WTC11 (cell line): ENCODE data around the gene RBM8A. TPM values are rescaled to one million over a fixed set of nuclear protein-coding genes. Genes with fewer than 3 reads are reported as not detected.

ENCODE experiments used
- ATAC-seq: fragments of 200-7000 bp; cut with Tn5 transposase; 2 replicates; pipeline ENCODE4 v1.10.0; 2021; ENCODE audit warnings: mild to moderate bottlenecking, moderate library complexity
- CTCF ChIA-PET: fragments of 300-600 bp; sonication (Branson Sonifier 250); formaldehyde crosslinking; loops from one replicate; lab custom pipeline; 2021; ENCODE audit warnings: antibody characterized with exemption; lab: Charles Lee
- POLR2A ChIA-PET: fragments of 350-600 bp; sonication (Branson Sonifier 250); formaldehyde crosslinking; loops from one replicate; lab custom pipeline; 2021; ENCODE audit warnings: antibody characterized with exemption; lab: Charles Lee
- DNase-seq: peaks from one replicate; pipeline ENCODE4 v3.0.0; 2021; ENCODE audit warnings: low spot score
- H3K27ac Mint-ChIP-seq: 2 replicates; pipeline ENCODE4 v1.8.0; 2021; ENCODE audit warnings: mixed read lengths
- H3K27me3 Mint-ChIP-seq: 2 replicates; pipeline ENCODE4 v1.8.0; 2021; ENCODE audit warnings: low read depth, mild to moderate bottlenecking, moderate library complexity, mixed read lengths
- H3K36me3 Mint-ChIP-seq: 2 replicates; pipeline ENCODE4 v1.8.0; 2021; ENCODE audit warnings: mixed read lengths
- H3K4me1 Mint-ChIP-seq: 2 replicates; pipeline ENCODE4 v1.8.0; 2022; ENCODE audit warnings: mixed read lengths
- H3K4me3 Mint-ChIP-seq: 2 replicates; pipeline ENCODE4 v1.8.0; 2021; ENCODE audit warnings: mild to moderate bottlenecking, moderate library complexity, mixed read lengths
- H3K9me3 Mint-ChIP-seq: 2 replicates; pipeline ENCODE4 v1.8.0; 2021; ENCODE audit warnings: mixed read lengths
- ATF3 ChIP-seq: sonication (generic); formaldehyde crosslinking; conservative IDR thresholded peaks from 2 replicates; pipeline ENCODE4 v1.8.1; 2022; ENCODE audit warnings: mild to moderate bottlenecking, missing genetic modification reagents
- ETV6 ChIP-seq: sonication (generic); formaldehyde crosslinking; IDR thresholded peaks from 2 replicates; pipeline ENCODE4 v1.8.1; 2022; ENCODE audit warnings: mild to moderate bottlenecking, missing genetic modification reagents
- FOXK1 ChIP-seq: sonication (generic); formaldehyde crosslinking; IDR thresholded peaks from 2 replicates; pipeline ENCODE4 v1.8.0; 2022; ENCODE audit warnings: mild to moderate bottlenecking, moderate library complexity, missing genetic modification reagents
- GRHL2 ChIP-seq: fragments of 250-450 bp; sonication (Bioruptor Pico); IDR thresholded peaks from 2 replicates; pipeline ENCODE4 v1.8.0; 2022; ENCODE audit warnings: mild to moderate bottlenecking, moderate library complexity; ENCODE audit not compliant: insufficient replicate concordance, severe bottlenecking
- HMGA2 ChIP-seq: fragments of 250-450 bp; sonication (Bioruptor Pico); IDR thresholded peaks from 2 replicates; pipeline ENCODE4 v1.4.0; 2021; ENCODE audit warnings: mild to moderate bottlenecking, moderate library complexity
- HMGXB4 ChIP-seq: sonication (generic); formaldehyde crosslinking; IDR thresholded peaks from 2 replicates; pipeline ENCODE4 v1.8.1; 2023; ENCODE audit warnings: mild to moderate bottlenecking, moderate library complexity, missing genetic modification reagents
- IRF1 ChIP-seq: sonication (generic); formaldehyde crosslinking; IDR thresholded peaks from 2 replicates; pipeline ENCODE4 v1.8.0; 2023; ENCODE audit warnings: missing genetic modification reagents
- IRF2 ChIP-seq: sonication (generic); formaldehyde crosslinking; IDR thresholded peaks from 2 replicates; pipeline ENCODE4 v1.8.0; 2022; ENCODE audit warnings: low read depth, missing genetic modification reagents, borderline replicate concordance
- JAZF1 ChIP-seq: fragments of 250-450 bp; sonication (Bioruptor Pico); IDR thresholded peaks from 2 replicates; pipeline ENCODE4 v1.9.0; 2021; ENCODE audit warnings: moderate library complexity, mild to moderate bottlenecking, inconsistent platforms
- JUN ChIP-seq: sonication (generic); formaldehyde crosslinking; IDR thresholded peaks from 2 replicates; pipeline ENCODE4 v1.8.0; 2023; ENCODE audit warnings: mild to moderate bottlenecking, missing genetic modification reagents
- KAT7 ChIP-seq: sonication (generic); formaldehyde crosslinking; IDR thresholded peaks from 2 replicates; pipeline ENCODE4 v1.8.1; 2023; ENCODE audit warnings: missing genetic modification reagents, mild to moderate bottlenecking, borderline replicate concordance
- MXD4 ChIP-seq: fragments of 250-450 bp; sonication (Bioruptor Pico); IDR thresholded peaks from 2 replicates; pipeline ENCODE4 v1.8.0; 2021; ENCODE audit warnings: mild to moderate bottlenecking, moderate library complexity, borderline replicate concordance
- NFATC4 ChIP-seq: fragments of 250-450 bp; sonication (Bioruptor Pico); IDR thresholded peaks from 2 replicates; pipeline ENCODE4 v1.9.0; 2021; ENCODE audit warnings: mild to moderate bottlenecking
- NR1H2 ChIP-seq: sonication (generic); formaldehyde crosslinking; IDR thresholded peaks from 2 replicates; pipeline ENCODE4 v1.9.0; 2021; ENCODE audit warnings: mild to moderate bottlenecking, moderate library complexity, missing genetic modification reagents
- PRRX2 ChIP-seq: fragments of 250-450 bp; sonication (Bioruptor Pico); IDR thresholded peaks from 2 replicates; pipeline ENCODE4 v1.8.0; 2021; ENCODE audit warnings: mild to moderate bottlenecking
- RORB ChIP-seq: fragments of 250-450 bp; sonication (Bioruptor Pico); IDR thresholded peaks from 2 replicates; pipeline ENCODE4 v1.9.0; 2021; ENCODE audit warnings: mild to moderate bottlenecking
- SOX15 ChIP-seq: fragments of 250-450 bp; sonication (Bioruptor Pico); IDR thresholded peaks from 2 replicates; pipeline ENCODE4 v1.9.0; 2021; ENCODE audit warnings: mild to moderate bottlenecking
- STAT6 ChIP-seq: sonication (generic); formaldehyde crosslinking; conservative IDR thresholded peaks from 2 replicates; pipeline ENCODE4 v1.8.1; 2023; ENCODE audit warnings: mild to moderate bottlenecking, low read depth, missing genetic modification reagents, moderate library complexity
- ZBTB21 ChIP-seq: sonication (generic); formaldehyde crosslinking; IDR thresholded peaks from 2 replicates; pipeline ENCODE4 v1.8.1; 2023; ENCODE audit warnings: mild to moderate bottlenecking, missing genetic modification reagents, borderline replicate concordance
- ZMAT4 ChIP-seq: fragments of 250-450 bp; sonication (Bioruptor Pico); IDR thresholded peaks from 2 replicates; pipeline ENCODE4 v1.9.0; 2021; ENCODE audit warnings: mild to moderate bottlenecking
- ZNF138 ChIP-seq: sonication (generic); formaldehyde crosslinking; conservative IDR thresholded peaks from 2 replicates; pipeline ENCODE4 v1.8.1; 2022; ENCODE audit warnings: mild to moderate bottlenecking, moderate library complexity, missing genetic modification reagents
- ZNF219 ChIP-seq: sonication (generic); formaldehyde crosslinking; IDR thresholded peaks from 2 replicates; pipeline ENCODE4 v1.8.0; 2023; ENCODE audit warnings: missing genetic modification reagents, mild to moderate bottlenecking, borderline replicate concordance
- ZNF396 ChIP-seq: fragments of 250-450 bp; sonication (Bioruptor Pico); IDR thresholded peaks from 2 replicates; pipeline ENCODE4 v1.8.0; 2021; ENCODE audit warnings: mild to moderate bottlenecking, moderate library complexity, borderline replicate concordance
- ZNF425 ChIP-seq: fragments of 250-450 bp; sonication (Bioruptor Pico); conservative IDR thresholded peaks from 2 replicates; pipeline ENCODE4 v1.9.0; 2021; ENCODE audit warnings: mild to moderate bottlenecking
- ZNF532 ChIP-seq: fragments of 250-450 bp; sonication (Bioruptor Pico); IDR thresholded peaks from 2 replicates; pipeline ENCODE4 v1.9.0; 2021; ENCODE audit warnings: mild to moderate bottlenecking, borderline replicate concordance
- total RNA-seq: library from RNA; stranded (reverse); gene quantifications from 3 replicates; pipeline ENCODE4 v1.2.3, GENCODE V29; 2021

RBM8A gene
- total RNA-seq, 1 experiment from 2014 or later: 199 TPM

- peak overlapping the region; percentile 76 for H3K27ac Mint-ChIP-seq
- ATAC-seq: peak; percentile 73
- TF ChIP-seq ZNF219 (no peak), ZMAT4 (CRISPR knock-in tag) (no peak), ZNF138 (no peak), JAZF1 (CRISPR knock-in tag) (no peak), GRHL2 (no peak), HMGXB4 (CRISPR knock-in tag) (no peak), JUN (CRISPR knock-in tag) (no peak), SOX15 (CRISPR knock-in tag) (no peak), IRF1 (CRISPR knock-in tag) (no peak), FOXK1 (CRISPR knock-in tag) (no peak), HMGA2 (no peak), MXD4 (CRISPR knock-in tag) (no peak), ZNF532 (CRISPR knock-in tag) (no peak), STAT6 (no peak), ATF3 (CRISPR knock-in tag) (no peak)
- no peaks in the 10 kb centered on the region for H3K9me3 Mint-ChIP-seq
- no peak overlapping the region for H3K4me3 Mint-ChIP-seq
- peaks cover 36% of the 10 kb centered on the region for H3K27me3 Mint-ChIP-seq
- H3K36me3 Mint-ChIP-seq: no peaks in the 10 kb centered on the region
- POLR2A ChIA-PET: interaction anchor here (1.3 kb wide), 1 partner anchor 20 kb away, joined by 4 read pairs; no protein-coding TSS in a partner anchor
- no peak for DNase-seq
- CTCF ChIA-PET: interaction anchor here (0.6 to 4.5 kb wide), 13 partner anchors 12 to 153 kb away, joined by 3 to 45 read pairs (median 4); partner anchors contain the start of genes ITGA10, NUDT17, PIAS3 and RBM8A
- H3K4me1 Mint-ChIP-seq: peaks cover 21% of the 10 kb centered on the region
Measured at GRCh38 chr1:145879775-145880174, 47.5 kb downstream of the RBM8A start.

GRCh38 chr1:145878724-145879123 lies 48.6 kb downstream of the RBM8A start:
- Mint-ChIP-seq H3K4me3 (no peak overlapping the region), H3K27me3 (peaks cover 30% of the 10 kb centered on the region), H3K36me3 (no peaks in the 10 kb centered on the region), H3K27ac (no peak overlapping the region), H3K9me3 (no peaks in the 10 kb centered on the region), H3K4me1 (peaks cover 21% of the 10 kb centered on the region)
- CTCF ChIA-PET: interaction anchor here (1.6 to 4.5 kb wide), 4 partner anchors 13 to 33 kb away, joined by 7 to 45 read pairs (median 16); partner anchors contain the start of genes NUDT17 and PIAS3
- DNase-seq: no peak
- no peak for ATAC-seq
- POLR2A ChIA-PET: interaction anchor here (1.0 kb wide), 1 partner anchor 19 kb away, joined by 4 read pairs; the partner anchor contains the start of gene PIAS3
- TF ChIP-seq ZNF425 (CRISPR knock-in tag) (no peak), RORB (CRISPR knock-in tag) (no peak), NFATC4 (CRISPR knock-in tag) (no peak), ETV6 (CRISPR knock-in tag) (no peak), IRF2 (CRISPR knock-in tag) (no peak), PRRX2 (no peak), SOX15 (CRISPR knock-in tag) (no peak), ZNF396 (no peak), KAT7 (CRISPR knock-in tag) (no peak), NR1H2 (no peak), ZBTB21 (CRISPR knock-in tag) (no peak)
